ENCODE measurements around the gene PROSER3. TPM values are rescaled to one million over a fixed set of nuclear protein-coding genes. Genes with fewer than 3 reads are reported as not detected.

Gene PROSER3
- total and polyA plus RNA-seq, 2 donors (not counting 1 experiment from before 2014, with no cell fraction given) = 26.0 to 61.0 TPM

DNA sequence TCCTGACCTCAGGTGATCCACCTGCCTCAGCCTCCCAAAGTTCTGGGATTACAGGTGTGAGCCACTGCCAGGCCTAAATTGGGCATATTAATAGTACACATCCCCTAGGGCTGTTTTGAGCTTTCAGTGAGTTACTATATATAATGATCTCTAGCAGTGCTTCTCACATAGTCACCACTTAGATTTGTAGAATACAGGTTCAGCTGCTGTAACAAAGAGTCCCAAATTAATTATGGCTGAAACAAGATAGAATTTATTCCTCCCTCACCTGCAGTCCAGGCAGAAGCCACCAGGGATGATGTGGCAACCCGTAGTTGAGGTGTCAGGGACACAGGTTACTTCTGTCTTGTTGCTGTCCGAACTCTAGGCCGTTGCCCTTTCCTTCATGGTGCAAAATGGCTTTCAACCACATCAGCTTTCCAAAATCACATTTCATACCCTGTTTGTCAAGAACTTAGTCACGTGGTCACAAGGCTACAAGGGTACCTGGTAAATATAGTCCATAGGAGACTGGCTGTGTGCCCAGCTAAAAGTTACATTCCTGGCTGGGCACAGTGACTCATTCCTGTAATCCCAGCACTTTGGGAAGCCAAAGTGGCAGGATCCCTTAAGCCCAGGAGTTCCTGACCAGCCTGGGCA, 2.9 kb downstream of the PROSER3 start:
- DNase-seq = no peak
- Histone ChIP-seq H3K27me3 (replicated peaks in 1 of 4; ENCODE audit: control extremely low read depth in 1 of 4, control insufficient read depth in 3 of 4, insufficient read depth in 4 of 4, low read length in 3 of 4) (peaks cover 0 to 15% (median 8%) of the 10 kb centered on the region in 4 experiments), H3K9me3 (ENCODE audit: control extremely low read depth in 1 of 3, control insufficient read depth in 2 of 3, insufficient read depth in 1 of 3, low read length in 2 of 3) (peaks cover 0 to 5% (median 0%) of the 10 kb centered on the region in 3 donors), H4K20me1 (ENCODE audit: control insufficient read depth, insufficient read depth, low read length, poor library complexity, severe bottlenecking) (no peaks in the 10 kb centered on the region), H3K4me1 (ENCODE audit: control insufficient read depth in 2 of 2, insufficient read depth in 2 of 2, low read length in 2 of 2) (peaks cover 17 to 29% of the 10 kb centered on the region in 2 donors), H3K36me3 (replicated peaks in 1 of 2; ENCODE audit: control extremely low read depth in 1 of 2, control insufficient read depth in 1 of 2, extremely low read depth in 1 of 2, insufficient read depth in 2 of 2, low read length in 1 of 2) (peaks cover 0 to 20% of the 10 kb centered on the region in 2 experiments), H3K79me2 (ENCODE audit: control insufficient read depth, insufficient read depth, low read length) (peaks cover 29% of the 10 kb centered on the region), H2AFZ (ENCODE audit: insufficient read depth, low read depth, low read length, poor library complexity, severe bottlenecking) (no peak overlapping the region), H3K4me2 (replicated peaks; ENCODE audit: low read depth, low read length, poor library complexity, severe bottlenecking) (no peak overlapping the region), H3K4me3 (ENCODE audit: control extremely low read depth in 1 of 5, extremely low read depth in 1 of 5, insufficient read depth in 1 of 5, low read depth in 2 of 5, low read length in 4 of 5) (no peak overlapping the region), H3K27ac (ENCODE audit: low read length in 2 of 2) (no peak overlapping the region), H3K9ac (ENCODE audit: low read length) (no peak overlapping the region)
- no peaks in the 10 kb centered on the region for H3K9me3 Mint-ChIP-seq (ENCODE audit: insufficient read depth)
- ChIA-PET POLR2A (no interaction called here), CTCF (no interaction called here)
- intact Hi-C loops (cut with micrococcal nuclease) = no loop called here
- no peak for ATAC-seq (ENCODE audit: low read depth)
- no peak overlapping the region for H3K4me3 Mint-ChIP-seq
- H3K27ac Mint-ChIP-seq = no peak overlapping the region
- TF ChIP-seq, protein P1, sequence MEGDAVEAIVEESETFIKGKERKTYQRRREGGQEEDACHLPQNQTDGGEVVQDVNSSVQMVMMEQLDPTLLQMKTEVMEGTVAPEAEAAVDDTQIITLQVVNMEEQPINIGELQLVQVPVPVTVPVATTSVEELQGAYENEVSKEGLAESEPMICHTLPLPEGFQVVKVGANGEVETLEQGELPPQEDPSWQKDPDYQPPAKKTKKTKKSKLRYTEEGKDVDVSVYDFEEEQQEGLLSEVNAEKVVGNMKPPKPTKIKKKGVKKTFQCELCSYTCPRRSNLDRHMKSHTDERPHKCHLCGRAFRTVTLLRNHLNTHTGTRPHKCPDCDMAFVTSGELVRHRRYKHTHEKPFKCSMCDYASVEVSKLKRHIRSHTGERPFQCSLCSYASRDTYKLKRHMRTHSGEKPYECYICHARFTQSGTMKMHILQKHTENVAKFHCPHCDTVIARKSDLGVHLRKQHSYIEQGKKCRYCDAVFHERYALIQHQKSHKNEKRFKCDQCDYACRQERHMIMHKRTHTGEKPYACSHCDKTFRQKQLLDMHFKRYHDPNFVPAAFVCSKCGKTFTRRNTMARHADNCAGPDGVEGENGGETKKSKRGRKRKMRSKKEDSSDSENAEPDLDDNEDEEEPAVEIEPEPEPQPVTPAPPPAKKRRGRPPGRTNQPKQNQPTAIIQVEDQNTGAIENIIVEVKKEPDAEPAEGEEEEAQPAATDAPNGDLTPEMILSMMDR (IDR thresholded peaks at IDR 0.05) = no peak
- no peak for TF ChIP-seq EZH2 (IDR thresholded peaks at IDR 0.05; ENCODE audit: borderline replicate concordance, insufficient read depth, low read depth, low read length, poor library complexity, severe bottlenecking)
- WGBS (ENCODE audit: insufficient coverage) = 100% methylated on average over 3 of the region's 4 CpGs
- H3K27me3 Mint-ChIP-seq = peaks cover 7% of the 10 kb centered on the region
- peaks cover 27% of the 10 kb centered on the region for H3K4me1 Mint-ChIP-seq

DNA sequence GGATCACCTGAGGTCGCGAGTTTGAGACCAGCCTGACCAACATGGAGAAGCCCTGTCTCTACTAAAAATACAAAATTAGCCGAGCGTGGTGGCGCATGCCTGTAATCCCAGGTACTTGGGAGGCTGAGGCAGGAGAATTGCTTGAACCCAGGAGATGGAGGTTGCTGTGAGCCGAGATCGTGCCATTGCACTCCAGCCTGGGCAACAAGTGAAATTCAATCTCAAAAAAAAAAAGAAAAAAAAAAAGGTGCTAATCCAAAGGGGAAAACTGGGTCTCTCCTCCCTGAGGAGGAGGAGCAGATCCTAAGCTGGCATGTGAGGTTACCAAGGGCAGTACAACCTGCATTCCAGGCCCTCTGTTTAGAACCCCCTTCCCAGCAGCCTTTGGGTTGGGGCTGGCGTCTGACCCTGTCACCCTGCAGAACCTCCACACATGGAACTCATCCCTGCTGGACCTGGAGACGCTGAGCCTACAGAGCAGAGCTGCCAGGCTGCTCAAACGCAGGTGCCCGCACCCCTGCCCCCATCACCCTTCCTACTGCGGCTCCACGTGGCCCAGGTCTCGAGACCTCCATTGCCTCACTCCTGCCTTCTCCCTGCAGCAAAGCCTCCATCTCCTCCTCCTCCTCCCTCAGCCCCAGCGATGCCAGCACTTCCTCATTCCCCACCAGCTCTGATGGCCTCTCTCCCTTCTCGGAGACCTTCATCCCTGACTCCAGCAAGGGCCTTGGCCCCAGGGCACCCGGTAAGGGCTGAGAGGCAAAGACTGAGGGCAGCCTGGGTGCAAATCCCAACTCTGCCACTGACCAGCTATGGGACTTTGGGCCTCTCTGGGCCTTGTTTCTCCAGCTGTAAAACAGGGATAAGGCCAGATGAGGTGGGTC, 6.7 kb downstream of the PROSER3 start:
- intact Hi-C loops (cut with micrococcal nuclease) = no loop called here
- peaks cover 14% of the 10 kb centered on the region for H3K79me2 ChIP-seq (ENCODE audit: control insufficient read depth, insufficient read depth, low read length)
- TF ChIP-seq, protein P1 (IDR thresholded peaks at IDR 0.05) = no peak
- TF ChIP-seq EZH2 (IDR thresholded peaks at IDR 0.05; ENCODE audit: borderline replicate concordance, insufficient read depth, low read depth, low read length, poor library complexity, severe bottlenecking) = no peak

More for the DNA sequence above, 6.7 kb downstream of the PROSER3 start:
- H3K27me3 Mint-ChIP-seq = no peaks in the 10 kb centered on the region
- POLR2A ChIA-PET = no interaction called here
- Histone ChIP-seq H3K27me3 (replicated peaks in 1 of 4; ENCODE audit: control extremely low read depth in 1 of 4, control insufficient read depth in 3 of 4, insufficient read depth in 4 of 4, low read length in 3 of 4) (no peaks in the 10 kb centered on the region), H3K9me3 (ENCODE audit: control extremely low read depth in 1 of 3, control insufficient read depth in 2 of 3, insufficient read depth in 1 of 3, low read length in 2 of 3) (no peaks in the 10 kb centered on the region), H2AFZ (ENCODE audit: insufficient read depth, low read depth, low read length, poor library complexity, severe bottlenecking) (no peak overlapping the region), H3K4me1 (ENCODE audit: control insufficient read depth in 2 of 2, insufficient read depth in 2 of 2, low read length in 2 of 2) (no peaks in the 10 kb centered on the region), H3K36me3 (replicated peaks in 1 of 2; ENCODE audit: control extremely low read depth in 1 of 2, control insufficient read depth in 1 of 2, extremely low read depth in 1 of 2, insufficient read depth in 2 of 2, low read length in 1 of 2) (peaks cover 0 to 21% of the 10 kb centered on the region in 2 experiments), H3K4me2 (replicated peaks; ENCODE audit: low read depth, low read length, poor library complexity, severe bottlenecking) (no peak overlapping the region), H3K4me3 (ENCODE audit: control extremely low read depth in 1 of 5, extremely low read depth in 1 of 5, insufficient read depth in 1 of 5, low read depth in 2 of 5, low read length in 4 of 5) (no peak overlapping the region), H4K20me1 (ENCODE audit: control insufficient read depth, insufficient read depth, low read length, poor library complexity, severe bottlenecking) (no peaks in the 10 kb centered on the region), H3K9ac (ENCODE audit: low read length) (no peak overlapping the region), H3K27ac (ENCODE audit: low read length in 2 of 2) (no peak overlapping the region)
- DNase-seq (no peak), ATAC-seq (ENCODE audit: low read depth) (no peak)
- peaks cover 4% of the 10 kb centered on the region for H3K4me1 Mint-ChIP-seq
- no peak overlapping the region for H3K27ac Mint-ChIP-seq
- H3K4me3 Mint-ChIP-seq = no peak overlapping the region
- WGBS (ENCODE audit: insufficient coverage) = 98% methylated on average over 14 of the region's 17 CpGs
- no peaks in the 10 kb centered on the region for H3K9me3 Mint-ChIP-seq (ENCODE audit: insufficient read depth)
- CTCF ChIA-PET = no interaction called here

Data from B cell (primary cell).